Endothelial cell of umbilical vein (primary cell): ENCODE data around the gene SEZ6L. TPM values are rescaled to one million over a fixed set of nuclear protein-coding genes. Genes with fewer than 3 reads are reported as not detected.

ENCODE experiments used
- BruUV-seq: library from RNA; stranded (reverse); fragments of 400-500 nt; replicated peaks from 2 replicates; lab custom pipeline; 2021; lab: Mats Ljungman, UMichigan
- CTCF ChIA-PET: fragments of 300-600, 350-600 bp; sonication (Branson Sonifier 250); formaldehyde crosslinking; loops from one replicate; lab custom pipeline; 2021; ENCODE audit warnings: antibody characterized with exemption, inconsistent platforms; lab: Charles Lee
- POLR2A ChIA-PET: fragments of 300-600, 350-600 bp; sonication (Branson Sonifier 250); formaldehyde crosslinking; loops from one replicate; lab custom pipeline; 2021; ENCODE audit warnings: antibody characterized with exemption, inconsistent platforms; lab: Charles Lee
- DNase-seq: peaks from one replicate; pipeline ENCODE4 v3.0.0-alpha.2; 2011; ENCODE audit warnings: low read depth, low spot score
- FAIRE-seq: peaks from 2 replicates; lab custom pipeline; 2011; peaks lifted over from hg19 to GRCh38; lab: Jason Lieb, UNC
- H2AFZ ChIP-seq: 2 replicates; pipeline ENCODE4 v1.6.0; 2012; ENCODE audit warnings: low read depth, low read length, control low read depth, inconsistent platforms
- H3K27ac ChIP-seq: 2 replicates; pipeline ENCODE4 v1.5.1; 2011; ENCODE audit warnings: low read depth, mild to moderate bottlenecking, control low read depth, low read length, moderate library complexity; ENCODE audit not compliant: insufficient read depth
- H3K27me3 ChIP-seq, 2 experiments: 2 replicates each; pipeline versions ENCODE4 v1.6.0 to v1.6.1; 2011; ENCODE audit warnings: low read length in 2 of 2, mixed read lengths in 1 of 2; ENCODE audit not compliant: control insufficient read depth in 2 of 2, insufficient read depth in 2 of 2
- H3K36me3 ChIP-seq, 2 experiments: 2 replicates in 1 of 2; 3 replicates in 1 of 2; pipeline ENCODE4 v1.5.1; 2011; ENCODE audit warnings: low read length in 2 of 2, mild to moderate bottlenecking in 1 of 2, moderate library complexity in 1 of 2; ENCODE audit not compliant: control insufficient read depth in 2 of 2, insufficient read depth in 2 of 2; ENCODE audit errors: extremely low read depth in 1 of 2
- H3K4me1 ChIP-seq: 3 replicates; pipeline ENCODE4 v1.5.1; 2011; ENCODE audit warnings: mild to moderate bottlenecking, low read length; ENCODE audit not compliant: control insufficient read depth, insufficient read depth; ENCODE audit errors: extremely low read depth
- H3K4me2 ChIP-seq: 2 replicates; pipeline ENCODE4 v1.6.1; 2011; ENCODE audit warnings: low read length, control low read depth, mixed read lengths; ENCODE audit not compliant: insufficient read depth
- H3K4me3 ChIP-seq, 3 experiments: fragments of 200-600 bp in 1 of 3; sonication (generic), shearing (Covaris generic) in 1 of 3; replicated peaks in 1 of 3; 2 replicates each; pipeline ENCODE4 v1.5.1; 2011 to 2016; ENCODE audit warnings: control low read depth in 3 of 3, low read length in 3 of 3, mild to moderate bottlenecking in 2 of 3, inconsistent platforms in 1 of 3, low read depth in 1 of 3, moderate library complexity in 1 of 3; ENCODE audit not compliant: insufficient read depth in 1 of 3
- H3K79me2 ChIP-seq: 2 replicates; pipeline ENCODE4 v1.6.0; 2012; ENCODE audit warnings: low read length, inconsistent platforms; ENCODE audit not compliant: control insufficient read depth, insufficient read depth
- H3K9ac ChIP-seq: replicated peaks from 2 replicates; pipeline ENCODE3; 2011; ENCODE audit warnings: low read length, control low read depth; ENCODE audit not compliant: insufficient read depth; ENCODE audit errors: extremely low read depth
- H3K9me1 ChIP-seq: replicated peaks from 3 replicates; pipeline ENCODE4 v1.6.0; 2011; ENCODE audit warnings: mild to moderate bottlenecking, low read length; ENCODE audit not compliant: control insufficient read depth, insufficient read depth; ENCODE audit errors: extremely low read depth
- H3K9me3 ChIP-seq: replicated peaks from 2 replicates; pipeline ENCODE4 v1.5.1; 2012; ENCODE audit warnings: low read length, inconsistent platforms; ENCODE audit not compliant: control insufficient read depth, insufficient read depth
- H4K20me1 ChIP-seq: replicated peaks from 2 replicates; pipeline ENCODE3; 2011; ENCODE audit warnings: mild to moderate bottlenecking, low read length; ENCODE audit not compliant: control insufficient read depth, insufficient read depth; ENCODE audit errors: extremely low read depth
- CTCF ChIP-seq, 2 donors: IDR thresholded peaks; 1 replicate in 1 of 2; 2 replicates in 1 of 2; pipeline ENCODE4 v1.5.1; 2011; ENCODE audit warnings: low read length in 2 of 2, mild to moderate bottlenecking in 2 of 2, moderate library complexity in 2 of 2, control low read depth in 1 of 2, inconsistent platforms in 1 of 2, low read depth in 1 of 2; ENCODE audit not compliant: insufficient read depth in 1 of 2; ENCODE audit errors: extremely low read depth in 1 of 2
- EZH2 ChIP-seq: IDR thresholded peaks from 2 replicates; pipeline ENCODE4 v1.6.1; 2012; ENCODE audit warnings: borderline replicate concordance, low read depth, mild to moderate bottlenecking, moderate library complexity, low read length, inconsistent platforms; ENCODE audit not compliant: severe bottlenecking
- FOS ChIP-seq: IDR thresholded peaks from 2 replicates; pipeline ENCODE4 v1.6.1; 2011; ENCODE audit warnings: mild to moderate bottlenecking, low read length, moderate library complexity, borderline replicate concordance; ENCODE audit not compliant: insufficient read depth
- GATA2 ChIP-seq: IDR thresholded peaks from 2 replicates; pipeline ENCODE4 v1.7.0; 2011; ENCODE audit warnings: low read depth, mild to moderate bottlenecking, moderate library complexity, mixed read lengths, low read length; ENCODE audit not compliant: insufficient read length, insufficient read depth
- JUN ChIP-seq: IDR thresholded peaks from 2 replicates; pipeline ENCODE4 v1.6.1; 2011; ENCODE audit warnings: borderline replicate concordance, low read depth; ENCODE audit not compliant: insufficient read length, insufficient read depth
- MYC ChIP-seq: IDR thresholded peaks from one replicate; pipeline ENCODE4 v1.6.1; 2011; ENCODE audit warnings: mild to moderate bottlenecking, low read depth, low read length
- POLR2A ChIP-seq: IDR thresholded peaks from 2 replicates; pipeline ENCODE4 v1.6.1; 2012; ENCODE audit warnings: low read depth, mild to moderate bottlenecking, control low read depth, low read length
- POLR2AphosphoS5 ChIP-seq: IDR thresholded peaks from 2 replicates; pipeline ENCODE4 v1.6.1; 2012; ENCODE audit warnings: low read depth, mild to moderate bottlenecking, control low read depth, low read length, moderate library complexity; ENCODE audit not compliant: insufficient read depth
- dilution Hi-C: fragments of 300-500 bp; cut with MboI; formaldehyde crosslinking; loops from one replicate; pipeline ENCODE4 v1.15.0; 2019; ENCODE audit warnings: low sequenced_read_pairs; ENCODE audit not compliant: extremely low pct_ligation_motif_present
- intact Hi-C: fragments of 100-400 bp; cut with micrococcal nuclease; formaldehyde crosslinking; loops from one replicate; pipeline ENCODE4 v1.10.0; 2022
- polyA plus RNA-seq, 4 experiments: library from polyadenylated mRNA; depleted of rRNA in 3 of 4; stranded (reverse) in 3 of 4; unstranded in 1 of 4; fragments of >200 nt; gene quantifications; 2 replicates each; pipeline versions ENCODE4 v1.2.1 to v1.2.3, GENCODE V29; 2011 to 2012; ENCODE audit warnings: missing spikeins in 1 of 4
- total RNA-seq: library from RNA; stranded (reverse); gene quantifications from 2 replicates; pipeline ENCODE4 v1.2.3, GENCODE V29; 2021
- TF ChIP-seq, protein P1 (sequence below): IDR thresholded peaks from 2 replicates; pipeline ENCODE4 v1.6.1; 2011; ENCODE audit not compliant: insufficient read depth, insufficient read length

SEZ6L gene
- total and polyA plus RNA-seq, 2 donors (not counting 3 experiments of a cell fraction or from before 2014, with no cell fraction given): not detected

- BruUV-seq: no TSS peak
- H3K9me3 ChIP-seq: no peaks in the 10 kb centered on the region
- H2AFZ ChIP-seq: no peak overlapping the region
- intact Hi-C loops (no loop called here), dilution Hi-C loops (no loop called here)
- no peak for TF ChIP-seq POLR2A
- no peak for TF ChIP-seq FOS
- no peak for TF ChIP-seq EZH2
- no peak for TF ChIP-seq CTCF (IDR thresholded peaks at IDR 0.05; ENCODE audit: extremely low read depth in 1 of 2, insufficient read depth in 1 of 2, low read depth in 1 of 2, low read length in 2 of 2)
- TF ChIP-seq GATA2: no peak
- no peak for TF ChIP-seq MYC
- TF ChIP-seq POLR2AphosphoS5: no peak
- TF ChIP-seq, protein P1, sequence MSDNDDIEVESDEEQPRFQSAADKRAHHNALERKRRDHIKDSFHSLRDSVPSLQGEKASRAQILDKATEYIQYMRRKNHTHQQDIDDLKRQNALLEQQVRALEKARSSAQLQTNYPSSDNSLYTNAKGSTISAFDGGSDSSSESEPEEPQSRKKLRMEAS: no peak
- no peak for TF ChIP-seq JUN
- H3K79me2 ChIP-seq: no peaks in the 10 kb centered on the region
- no peak for DNase-seq
- no peaks in the 10 kb centered on the region for H3K4me1 ChIP-seq
- no peak for FAIRE-seq
- H3K36me3 ChIP-seq: no peaks in the 10 kb centered on the region
- H3K9me1 ChIP-seq: no peaks in the 10 kb centered on the region
- H4K20me1 ChIP-seq: no peaks in the 10 kb centered on the region
- H3K4me3 ChIP-seq: no peak overlapping the region
- POLR2A ChIA-PET: no interaction called here
- no peak overlapping the region for H3K27ac ChIP-seq
- no peaks in the 10 kb centered on the region for H3K27me3 ChIP-seq
- no peak overlapping the region for H3K4me2 ChIP-seq
- no peak overlapping the region for H3K9ac ChIP-seq
- CTCF ChIA-PET: no interaction called here
Measured at GRCh38 chr22:26199665-26200064, 30.4 kb downstream of the SEZ6L start.
